Loucy (cell line): ENCODE results near the gene SMC4.

Experiments used
- H2AFZ ChIP-seq: fragments of 200-600 bp; sonication (generic); 2 replicates; pipeline ENCODE4 v1.6.0; 2016; ENCODE audit warnings: antibody characterized with exemption, mild to moderate bottlenecking, low read length, moderate library complexity
- H3F3A ChIP-seq: fragments of 200-600 bp; 2 replicates; pipeline ENCODE4 v1.6.0; 2016; ENCODE audit warnings: antibody characterized with exemption, low read depth, mild to moderate bottlenecking
- H3K27me3 ChIP-seq: fragments of 200-600 bp; sonication (generic); 2 replicates; pipeline ENCODE4 v1.6.1; 2014; ENCODE audit warnings: low read length, mild to moderate bottlenecking; ENCODE audit not compliant: insufficient read depth, poor library complexity, severe bottlenecking
- H3K36me3 ChIP-seq: fragments of 200-600 bp; sonication (generic); 2 replicates; pipeline ENCODE4 v1.6.1; 2016; ENCODE audit warnings: low read length; ENCODE audit not compliant: insufficient read depth
- H3K4me1 ChIP-seq: fragments of 200-600 bp; sonication (generic); 2 replicates; pipeline ENCODE4 v1.5.1; 2014; ENCODE audit warnings: low read length, mild to moderate bottlenecking; ENCODE audit not compliant: insufficient read depth, poor library complexity, severe bottlenecking
- H3K4me2 ChIP-seq: fragments of 200-600 bp; sonication (generic); 2 replicates; pipeline ENCODE4 v1.6.0; 2014; ENCODE audit warnings: antibody characterized with exemption, low read length, low read depth, mild to moderate bottlenecking; ENCODE audit not compliant: poor library complexity, severe bottlenecking
- H3K4me3 ChIP-seq: fragments of 200-600 bp; sonication (generic); 2 replicates; pipeline ENCODE4 v1.5.1; 2014; ENCODE audit warnings: low read length, mild to moderate bottlenecking, mixed read lengths; ENCODE audit not compliant: poor library complexity, severe bottlenecking
- H3K79me2 ChIP-seq: fragments of 200-600 bp; sonication (generic); 2 replicates; pipeline ENCODE4 v1.6.1; 2014; ENCODE audit warnings: low read length; ENCODE audit not compliant: insufficient read depth
- H3K9ac ChIP-seq: fragments of 200-600 bp; sonication (generic); 2 replicates; pipeline ENCODE4 v1.6.0; 2014; ENCODE audit warnings: mild to moderate bottlenecking, low read depth, low read length, moderate library complexity; ENCODE audit not compliant: poor library complexity, severe bottlenecking
- H3K9me2 ChIP-seq: fragments of 200-600 bp; sonication (generic); replicated peaks from 2 replicates; pipeline ENCODE4 v1.6.1; 2016; ENCODE audit warnings: low read depth, low read length, mixed read lengths
- H3K9me3 ChIP-seq: fragments of 200-600 bp; sonication (generic); 2 replicates; pipeline ENCODE4 v1.6.1; 2014; ENCODE audit warnings: mild to moderate bottlenecking, antibody characterized with exemption, low read length, low read depth; ENCODE audit not compliant: insufficient read depth
- H4K20me1 ChIP-seq: fragments of 200-600 bp; sonication (generic); 2 replicates; pipeline ENCODE4 v1.6.0; 2014; ENCODE audit warnings: antibody characterized with exemption, low read length, mild to moderate bottlenecking; ENCODE audit not compliant: insufficient read depth, poor library complexity, severe bottlenecking
- CTCF ChIP-seq: fragments of 200-600 bp; sonication (generic); conservative IDR thresholded peaks from 2 replicates; pipeline ENCODE4 v1.5.1; 2014; ENCODE audit warnings: mild to moderate bottlenecking, antibody characterized with exemption, low read length
- EZH2phosphoT487 ChIP-seq: fragments of 200-600 bp; IDR thresholded peaks from 2 replicates; pipeline ENCODE4 v1.6.1; 2018; ENCODE audit warnings: antibody characterized with exemption, mild to moderate bottlenecking, moderate library complexity, borderline replicate concordance

SMC4 gene

GRCh38 chr3:160478338-160478737 is 78.9 kb downstream of the SMC4 start:
- H3K27me3 ChIP-seq, result no peaks in the 10 kb centered on the region
- H3K4me1 ChIP-seq, result no peaks in the 10 kb centered on the region
- no peaks in the 10 kb centered on the region for H3K9me2 ChIP-seq
- no peaks in the 10 kb centered on the region for H3F3A ChIP-seq
- no peak overlapping the region for H3K4me2 ChIP-seq
- H3K36me3 ChIP-seq, result no peaks in the 10 kb centered on the region
- H4K20me1 ChIP-seq, result no peaks in the 10 kb centered on the region
- H3K9me3 ChIP-seq, result no peaks in the 10 kb centered on the region
- no peak overlapping the region for H3K9ac ChIP-seq
- no peaks in the 10 kb centered on the region for H3K79me2 ChIP-seq
- no peak for TF ChIP-seq EZH2phosphoT487
- no peak for TF ChIP-seq CTCF
- H2AFZ ChIP-seq, result no peak overlapping the region
- no peak overlapping the region for H3K4me3 ChIP-seq

GRCh38 chr3:160479376-160479775 is 79.9 kb downstream of the SMC4 start:
- Histone ChIP-seq H3K4me2 (no peak overlapping the region), H3K4me1 (no peaks in the 10 kb centered on the region), H3K9me3 (no peaks in the 10 kb centered on the region), H3K36me3 (no peaks in the 10 kb centered on the region), H3K4me3 (no peak overlapping the region), H3K9ac (no peak overlapping the region), H4K20me1 (no peaks in the 10 kb centered on the region), H3K9me2 (no peaks in the 10 kb centered on the region), H2AFZ (no peak overlapping the region), H3F3A (no peaks in the 10 kb centered on the region), H3K79me2 (no peaks in the 10 kb centered on the region), H3K27me3 (no peaks in the 10 kb centered on the region)
- TF ChIP-seq CTCF (no peak), EZH2phosphoT487 (no peak)

GRCh38 chr3:160480931-160481330 is 81.5 kb downstream of the SMC4 start:
- Histone ChIP-seq H3K36me3 (no peaks in the 10 kb centered on the region), H3K4me1 (no peaks in the 10 kb centered on the region), H3K9ac (no peak overlapping the region), H3K4me2 (no peak overlapping the region), H2AFZ (no peak overlapping the region), H4K20me1 (no peaks in the 10 kb centered on the region), H3K79me2 (no peaks in the 10 kb centered on the region), H3K9me3 (no peaks in the 10 kb centered on the region), H3K4me3 (no peak overlapping the region), H3K27me3 (no peaks in the 10 kb centered on the region), H3F3A (no peaks in the 10 kb centered on the region), H3K9me2 (no peaks in the 10 kb centered on the region)
- TF ChIP-seq CTCF (no peak), EZH2phosphoT487 (no peak)
